Activated CD4-positive, alpha-beta T cell treated with anti-CD3 and anti-CD28 coated beads for 1 hour (primary cell): Measurements from ENCODE around the gene NLK.
A peak's percentile ranks its signal among the peaks of the same experiment; 100 is the strongest.

Experiments used
- DNase-seq: peaks from one replicate; pipeline ENCODE4 v3.0.0-alpha.2; 2020

NLK gene

DNA sequence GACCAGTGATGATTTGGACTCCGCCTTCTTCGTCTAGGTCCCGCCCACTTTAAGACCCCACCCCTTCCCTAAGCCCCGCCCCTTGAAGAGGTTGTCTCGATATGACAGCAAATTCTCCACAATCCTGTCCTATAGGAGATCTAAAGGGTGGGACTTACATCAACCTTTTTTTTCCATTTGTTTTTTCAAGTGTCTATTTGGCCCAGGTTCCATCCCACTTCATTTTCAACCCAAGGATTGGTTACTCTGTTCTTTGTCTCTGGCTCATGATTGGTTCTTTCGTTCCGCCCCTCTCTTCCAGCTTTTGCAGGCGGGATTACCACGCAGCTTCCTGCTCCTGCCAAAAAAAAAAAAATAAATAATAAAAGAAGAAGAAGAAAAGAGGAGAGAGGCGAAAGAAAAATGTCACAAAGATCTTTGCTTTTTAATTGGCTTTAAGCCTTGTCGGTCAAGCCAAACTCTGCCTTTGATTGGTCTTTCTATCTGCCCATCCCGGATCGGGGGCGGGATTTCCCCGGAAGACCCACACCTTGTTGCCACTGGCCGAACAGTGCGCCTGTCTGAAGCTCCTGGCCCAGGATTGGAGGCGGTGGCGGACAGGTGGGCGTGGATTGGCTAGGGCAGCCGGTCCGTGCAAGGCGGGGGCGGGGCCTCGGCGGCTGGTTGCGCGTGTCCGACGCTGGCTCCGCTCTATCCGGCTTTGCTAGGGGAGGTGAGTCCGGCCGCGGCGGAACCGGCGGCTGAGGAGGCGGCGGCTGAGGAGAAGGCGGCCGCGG, 1.2 kb upstream of the NLK start:
- DNase-seq, result peak; percentile 98

DNA sequence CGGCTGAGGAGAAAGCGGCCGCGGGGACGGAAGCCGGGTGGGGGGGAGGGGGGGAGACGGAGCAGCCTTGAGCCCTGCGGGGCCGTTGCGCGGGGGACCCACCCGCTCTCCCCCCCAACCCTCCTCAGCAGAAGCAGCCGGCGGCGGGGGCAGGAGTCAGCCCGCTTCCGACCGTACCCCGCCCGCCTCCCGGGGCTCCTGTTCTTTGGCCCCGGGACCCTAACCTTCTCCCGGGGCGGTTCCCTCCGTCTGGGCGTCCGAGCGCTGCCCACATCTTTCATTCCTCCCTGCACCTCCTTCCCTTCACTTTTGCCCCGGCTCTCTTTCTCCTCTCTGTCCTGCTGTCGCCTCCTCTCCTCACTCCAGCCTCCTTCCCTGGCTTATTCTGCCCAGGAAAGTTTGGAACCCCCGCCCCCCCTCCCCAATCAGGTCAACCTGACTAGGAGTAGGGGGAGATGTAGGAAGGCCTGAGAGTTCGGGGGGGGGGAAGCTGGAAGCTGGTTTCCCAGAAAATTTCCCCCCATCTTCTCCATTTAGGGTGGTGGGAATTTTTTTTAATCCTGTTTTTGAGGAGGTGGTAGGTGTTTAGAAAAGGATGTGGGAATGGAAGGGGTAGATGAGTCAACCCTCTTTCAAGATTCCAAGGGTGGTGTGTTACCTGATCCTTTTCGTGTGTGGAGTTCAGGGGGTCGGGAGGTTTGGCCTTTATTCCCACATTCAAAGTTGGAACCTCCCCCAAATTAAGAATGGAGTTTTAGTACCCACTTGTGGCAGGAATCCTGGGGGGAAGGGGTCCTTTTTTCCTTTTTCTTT, 427 bp upstream of the NLK start:
- DNase-seq, result no peak

GRCh38 chr17:28042721-28043291, 329 bp downstream of the NLK start:
- no peak for DNase-seq

DNA sequence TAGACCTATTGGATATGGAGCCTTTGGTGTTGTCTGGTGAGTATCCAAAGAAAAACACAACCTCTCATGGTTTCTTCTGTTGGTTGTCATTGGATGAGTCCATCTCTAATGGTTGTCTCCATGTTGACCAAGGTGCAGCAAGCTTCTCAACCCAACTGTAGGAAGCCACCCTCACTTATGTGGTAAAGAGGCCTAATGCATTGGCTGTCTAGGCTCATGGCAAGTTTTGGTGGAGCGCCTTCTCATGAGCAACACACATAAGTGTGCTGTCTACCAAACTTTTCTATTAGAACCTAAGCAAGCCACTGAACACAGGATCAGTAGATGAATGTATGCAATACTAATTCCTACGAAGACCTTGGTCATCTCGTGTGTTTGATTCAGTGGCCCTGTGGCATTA, 819 bp downstream of the NLK start:
- DNase-seq, result no peak

DNA sequence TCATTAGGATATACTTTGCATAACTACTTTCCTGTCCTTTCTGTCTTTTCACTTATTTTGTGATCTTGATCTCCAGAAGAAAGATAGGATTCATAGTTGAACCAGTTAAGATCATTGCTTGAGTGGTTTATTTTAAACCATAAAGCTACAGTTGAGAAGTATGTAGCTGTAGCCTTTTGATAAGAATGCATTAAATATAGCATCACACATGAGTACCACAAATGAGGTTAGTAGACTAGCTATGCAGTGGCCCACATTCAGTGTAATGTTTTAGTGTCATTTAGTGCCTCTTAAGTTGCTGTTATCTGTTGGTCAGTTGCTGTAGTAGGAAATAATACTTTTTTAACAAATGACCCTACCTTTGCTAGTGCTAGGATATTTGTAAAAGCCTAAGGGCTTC, 1.3 kb downstream of the NLK start:
- DNase-seq, result no peak

DNA sequence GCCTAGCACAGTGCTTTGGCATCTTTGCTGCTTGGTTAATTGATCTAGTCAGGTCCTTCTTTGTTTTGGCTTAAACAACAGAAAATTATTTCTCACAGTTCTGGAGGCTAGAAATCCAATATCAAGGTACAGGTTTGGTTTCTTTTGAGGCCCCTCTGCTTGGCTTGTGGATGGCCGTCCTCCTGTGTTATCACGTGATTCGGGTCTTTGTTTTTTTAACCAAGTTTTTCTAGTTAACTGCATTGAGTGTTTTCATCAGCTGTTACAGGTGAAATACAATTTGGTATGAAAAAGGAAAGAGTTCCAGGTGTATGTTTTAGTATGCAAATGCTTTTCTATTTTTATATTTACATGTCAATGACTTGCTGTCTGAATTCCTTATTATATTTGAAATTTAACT, 2.8 kb downstream of the NLK start:
- DNase-seq, result no peak

GRCh38 chr17:28046034-28046825, 3.8 kb downstream of the NLK start:
- DNase-seq, result no peak

DNA sequence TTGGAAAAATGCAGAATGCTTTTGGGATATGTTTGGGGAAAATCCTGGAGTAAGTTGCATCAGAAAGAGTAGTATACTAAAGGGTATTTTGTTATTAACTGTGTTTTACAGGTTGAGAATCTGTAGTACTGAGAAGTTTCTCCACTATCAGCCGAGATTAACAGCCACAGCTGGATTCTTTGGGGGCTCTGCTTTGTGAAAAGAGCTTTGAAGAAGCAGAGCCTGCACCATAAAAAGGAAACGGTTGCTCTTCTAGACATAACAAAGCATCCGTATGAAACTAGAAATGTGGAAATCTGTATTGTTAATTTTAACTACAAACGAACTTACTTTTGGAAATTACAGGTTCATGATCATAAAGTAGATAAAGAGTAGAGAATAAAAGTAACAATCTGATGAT, 5.3 kb downstream of the NLK start:
- DNase-seq, result no peak

GRCh38 chr17:28049071-28049470, 6.6 kb downstream of the NLK start:
- no peak for DNase-seq

GRCh38 chr17:28053044-28053670, 10.7 kb downstream of the NLK start:
- no peak for DNase-seq

- DNase-seq, result no peak
These were observed 11.2 kb downstream of the NLK start for GRCh38 chr17:28053725-28054124.

GRCh38 chr17:28055546-28056275, 13.2 kb downstream of the NLK start:
- no peak for DNase-seq

DNA sequence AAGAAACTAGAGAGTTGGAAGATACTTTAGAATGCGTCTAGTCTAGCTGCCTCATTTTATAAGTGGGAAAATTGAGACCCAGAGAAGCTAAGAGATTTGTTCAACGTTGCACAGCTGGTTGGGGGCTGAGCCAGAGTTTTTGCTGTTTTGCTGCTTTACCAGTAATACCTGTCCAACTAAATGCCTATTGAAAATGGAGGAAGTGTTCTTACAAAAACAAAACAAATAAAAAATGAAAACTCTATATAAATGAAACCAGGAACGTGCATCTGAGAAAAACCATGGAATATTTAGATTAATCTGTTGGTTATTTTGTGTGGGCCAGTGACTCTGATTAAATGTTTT, 13.8 kb downstream of the NLK start:
- no peak for DNase-seq

- no peak for DNase-seq
These were observed 15.3 kb downstream of the NLK start for GRCh38 chr17:28057731-28058246.

DNA sequence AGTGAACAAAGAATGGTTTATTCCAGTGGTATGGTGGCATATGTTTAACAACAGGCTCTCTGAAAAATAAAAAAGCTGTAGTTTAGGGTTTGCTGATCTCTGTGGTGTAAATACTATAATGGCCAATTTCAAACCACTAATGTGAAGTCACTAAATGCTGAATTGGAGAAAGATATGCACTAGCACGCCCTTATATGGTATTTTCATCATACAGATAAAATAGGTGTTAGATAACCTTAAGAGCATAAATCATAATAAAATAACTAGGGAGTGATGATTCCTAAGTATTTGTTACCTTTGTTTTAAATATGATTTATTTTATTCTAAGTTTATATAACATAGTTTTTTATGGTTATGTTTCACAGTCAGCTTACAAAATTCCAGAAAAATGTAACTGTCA, 17.2 kb downstream of the NLK start:
- DNase-seq, result no peak

- DNase-seq, result no peak
These were observed 23.2 kb downstream of the NLK start for GRCh38 chr17:28065706-28066105.

- DNase-seq, result no peak
These were observed 26.6 kb downstream of the NLK start for GRCh38 chr17:28069061-28069460.

- no peak for DNase-seq
These were observed 28.7 kb downstream of the NLK start for GRCh38 chr17:28071179-28071578.

GRCh38 chr17:28071891-28072606, 29.6 kb downstream of the NLK start:
- no peak for DNase-seq

- no peak for DNase-seq
These were observed 30.6 kb downstream of the NLK start for GRCh38 chr17:28072936-28073533.

- no peak for DNase-seq
These were observed 31.5 kb downstream of the NLK start for GRCh38 chr17:28074010-28074409.
